Endodermal cell (in vitro differentiated cells): ENCODE measurements around the gene ADCY3. TPM values are rescaled to one million over a fixed set of nuclear protein-coding genes. Genes with fewer than 3 reads are reported as not detected.

Experiments
- DNase-seq: peaks from one replicate; pipeline ENCODE4 v3.0.0-alpha.2; 2017
- H3K27ac ChIP-seq: 2 replicates; pipeline ENCODE4 v1.5.1; 2013; ENCODE audit warnings: mild to moderate bottlenecking, low read depth, low read length, moderate library complexity
- H3K27me3 ChIP-seq: 2 replicates; pipeline ENCODE4 v1.6.1; 2013; ENCODE audit warnings: mild to moderate bottlenecking, low read length, moderate library complexity; ENCODE audit not compliant: insufficient read depth, control insufficient read depth, poor library complexity, severe bottlenecking
- H3K36me3 ChIP-seq: 2 replicates; pipeline ENCODE4 v1.7.0; 2013; ENCODE audit warnings: mild to moderate bottlenecking, low read length, moderate library complexity; ENCODE audit not compliant: control insufficient read depth, insufficient read depth
- H3K4me1 ChIP-seq: one replicate; pipeline ENCODE4 v1.7.0; 2013; ENCODE audit warnings: low read length; ENCODE audit not compliant: control insufficient read depth, insufficient read depth
- H3K4me3 ChIP-seq: 2 replicates; pipeline ENCODE4 v1.5.1; 2013; ENCODE audit warnings: mild to moderate bottlenecking, low read length, moderate library complexity
- H3K9ac ChIP-seq: 2 replicates; pipeline ENCODE4 v1.6.1; 2013; ENCODE audit warnings: mild to moderate bottlenecking, low read length, moderate library complexity; ENCODE audit not compliant: poor library complexity, severe bottlenecking; ENCODE audit errors: extremely low read depth
- H3K9me3 ChIP-seq: 2 replicates; pipeline ENCODE4 v1.6.1; 2013; ENCODE audit warnings: mild to moderate bottlenecking, low read length, moderate library complexity; ENCODE audit not compliant: control insufficient read depth
- H3K27ac Mint-ChIP-seq: 2 replicates; pipeline ENCODE4 v1.8.0; 2020; ENCODE audit warnings: mixed read lengths
- H3K27me3 Mint-ChIP-seq: 2 replicates; pipeline ENCODE4 v1.8.0; 2021; ENCODE audit warnings: mild to moderate bottlenecking, mixed read lengths; ENCODE audit not compliant: insufficient read depth
- H3K36me3 Mint-ChIP-seq: 2 replicates; pipeline ENCODE4 v1.8.0; 2020; ENCODE audit warnings: low read depth, mixed read lengths
- H3K4me1 Mint-ChIP-seq: 2 replicates; pipeline ENCODE4 v1.8.0; 2020; ENCODE audit warnings: mixed read lengths
- H3K4me3 Mint-ChIP-seq: 2 replicates; pipeline ENCODE4 v1.8.0; 2020; ENCODE audit warnings: mild to moderate bottlenecking, moderate library complexity, mixed read lengths
- H3K9me3 Mint-ChIP-seq: 2 replicates; pipeline ENCODE4 v1.8.0; 2020; ENCODE audit warnings: mild to moderate bottlenecking, mixed read lengths
- WGBS, 2 experiments: methylation state at CpG; one replicate each; pipeline versions ENCODE4 v1.1.5 to v1.1.7; 2013; ENCODE audit warnings: missing lambda C conversion rate in 2 of 2, mixed read lengths in 1 of 2; ENCODE audit not compliant: insufficient coverage in 1 of 2, insufficient read length in 1 of 2; 5-methylcytosine and 5-hydroxymethylcytosine counted together
- total RNA-seq, 2 donors: library from RNA; stranded (reverse); fragmentation: NEBNext Ultra II Directional in 1 of 2; extraction: Animal tissue kit (Norgen Biotek cat#: 25700) in 1 of 2; gene quantifications; 2 replicates in 1 of 2; 3 replicates in 1 of 2; pipeline ENCODE4 v1.2.1, GENCODE V29; 2021
- TF ChIP-seq, protein P1 (sequence below): fragments of 200-600 bp; sonication (generic); conservative IDR thresholded peaks from 2 replicates; pipeline ENCODE4 v1.5.0; 2021; ENCODE audit warnings: antibody characterized with exemption, mild to moderate bottlenecking

ADCY3 gene
- total RNA-seq, 2 donors from 2014 or later = 29.8 to 41.2 TPM

DNA sequence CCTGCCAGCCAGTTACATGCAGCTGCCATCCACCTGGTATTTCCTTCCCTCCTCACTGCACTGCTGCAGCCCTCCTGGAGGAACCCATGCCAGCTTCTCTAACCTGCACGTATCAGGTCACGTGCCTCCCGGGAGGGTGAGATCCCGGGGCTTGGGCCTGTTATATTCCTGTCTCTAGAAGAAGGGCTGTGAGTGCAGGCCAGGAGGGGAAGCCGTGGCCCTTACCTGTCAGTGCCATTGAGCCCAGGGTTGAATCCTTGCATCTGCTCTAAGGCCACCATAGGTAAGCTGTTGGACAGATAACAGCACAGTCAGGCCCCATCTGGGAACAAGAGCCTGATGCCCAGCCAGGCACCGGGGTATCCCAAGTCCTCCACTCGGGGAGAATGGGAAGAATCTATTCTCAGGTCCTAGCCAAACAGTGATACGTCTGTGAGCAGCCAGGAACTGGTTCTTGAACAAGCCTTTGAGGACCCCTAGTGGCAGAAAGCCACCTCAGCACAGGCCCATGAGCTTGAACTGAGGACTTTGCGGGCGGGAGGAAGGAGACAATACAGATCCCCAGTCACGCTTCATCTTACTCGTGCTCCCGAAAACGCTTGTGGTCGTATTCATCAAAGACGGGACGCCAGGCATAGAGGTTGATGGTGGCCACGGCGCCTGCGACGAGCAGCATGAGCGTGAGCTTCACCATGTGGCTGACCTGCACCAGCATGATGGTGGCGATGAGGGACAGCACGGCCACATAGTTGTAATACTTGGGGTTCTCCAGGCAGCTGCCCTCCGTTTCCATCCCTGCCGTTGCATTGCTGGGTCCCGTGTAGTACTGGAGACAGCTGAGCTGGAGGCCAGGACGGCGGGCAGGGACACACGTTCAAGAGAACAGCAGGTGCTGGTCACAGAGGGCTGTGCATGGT is 92.5 kb downstream of the ADCY3 start:
- H3K36me3 Mint-ChIP-seq = peaks cover 29% of the 10 kb centered on the region
- Histone ChIP-seq H3K36me3 (peaks cover 20% of the 10 kb centered on the region), H3K9ac (no peak overlapping the region), H3K4me1 (no peaks in the 10 kb centered on the region), H3K9me3 (no peaks in the 10 kb centered on the region), H3K27me3 (no peaks in the 10 kb centered on the region), H3K27ac (no peak overlapping the region), H3K4me3 (no peak overlapping the region)
- WGBS, 2 experiments = 56 to 61% methylated on average over 23 to 30 of the region's 30 CpGs
- TF ChIP-seq, protein P1, sequence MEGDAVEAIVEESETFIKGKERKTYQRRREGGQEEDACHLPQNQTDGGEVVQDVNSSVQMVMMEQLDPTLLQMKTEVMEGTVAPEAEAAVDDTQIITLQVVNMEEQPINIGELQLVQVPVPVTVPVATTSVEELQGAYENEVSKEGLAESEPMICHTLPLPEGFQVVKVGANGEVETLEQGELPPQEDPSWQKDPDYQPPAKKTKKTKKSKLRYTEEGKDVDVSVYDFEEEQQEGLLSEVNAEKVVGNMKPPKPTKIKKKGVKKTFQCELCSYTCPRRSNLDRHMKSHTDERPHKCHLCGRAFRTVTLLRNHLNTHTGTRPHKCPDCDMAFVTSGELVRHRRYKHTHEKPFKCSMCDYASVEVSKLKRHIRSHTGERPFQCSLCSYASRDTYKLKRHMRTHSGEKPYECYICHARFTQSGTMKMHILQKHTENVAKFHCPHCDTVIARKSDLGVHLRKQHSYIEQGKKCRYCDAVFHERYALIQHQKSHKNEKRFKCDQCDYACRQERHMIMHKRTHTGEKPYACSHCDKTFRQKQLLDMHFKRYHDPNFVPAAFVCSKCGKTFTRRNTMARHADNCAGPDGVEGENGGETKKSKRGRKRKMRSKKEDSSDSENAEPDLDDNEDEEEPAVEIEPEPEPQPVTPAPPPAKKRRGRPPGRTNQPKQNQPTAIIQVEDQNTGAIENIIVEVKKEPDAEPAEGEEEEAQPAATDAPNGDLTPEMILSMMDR = peak; percentile 96
- DNase-seq = peak; percentile 96
- H3K27me3 Mint-ChIP-seq = no peaks in the 10 kb centered on the region
- peak overlapping the region; percentile 70 for H3K27ac Mint-ChIP-seq
- H3K4me1 Mint-ChIP-seq = peaks cover 12% of the 10 kb centered on the region
- H3K4me3 Mint-ChIP-seq = no peak overlapping the region
- no peaks in the 10 kb centered on the region for H3K9me3 Mint-ChIP-seq

DNA sequence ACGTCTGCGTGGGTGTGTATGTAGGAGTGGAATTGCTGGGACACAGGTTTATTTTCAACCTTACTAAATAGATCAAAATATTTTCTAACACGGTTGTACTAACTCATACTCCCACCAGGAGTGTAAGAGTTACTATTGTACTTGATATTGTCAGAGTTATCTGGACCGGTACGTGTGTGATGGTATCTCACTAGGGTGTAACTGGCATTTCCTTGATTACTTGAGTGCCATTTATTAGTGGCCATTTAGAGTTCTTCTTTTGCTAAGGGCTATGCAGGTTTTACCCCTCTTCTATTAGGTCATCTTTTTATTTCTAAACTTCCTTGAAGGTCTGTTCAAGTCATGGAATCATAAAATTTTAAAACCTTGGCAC is 93.3 kb downstream of the ADCY3 start:
- no peak overlapping the region for H3K4me3 Mint-ChIP-seq
- no peak overlapping the region for H3K27ac Mint-ChIP-seq
- H3K36me3 ChIP-seq = peaks cover 26% of the 10 kb centered on the region
- no peaks in the 10 kb centered on the region for H3K27me3 ChIP-seq
- peaks cover 4% of the 10 kb centered on the region for H3K4me1 ChIP-seq
- peaks cover 16% of the 10 kb centered on the region for H3K4me1 Mint-ChIP-seq
- no peaks in the 10 kb centered on the region for H3K9me3 Mint-ChIP-seq
- no peaks in the 10 kb centered on the region for H3K27me3 Mint-ChIP-seq
- 100% methylated on average over 2 of the region's 5 CpGs for WGBS, 2 experiments
- H3K9ac ChIP-seq = no peak overlapping the region
- no peak overlapping the region for H3K4me3 ChIP-seq
- H3K9me3 ChIP-seq = no peaks in the 10 kb centered on the region
- H3K36me3 Mint-ChIP-seq = peaks cover 34% of the 10 kb centered on the region
- no peak overlapping the region for H3K27ac ChIP-seq
- DNase-seq = peak; percentile 16
- TF ChIP-seq, protein P1 = no peak

DNA sequence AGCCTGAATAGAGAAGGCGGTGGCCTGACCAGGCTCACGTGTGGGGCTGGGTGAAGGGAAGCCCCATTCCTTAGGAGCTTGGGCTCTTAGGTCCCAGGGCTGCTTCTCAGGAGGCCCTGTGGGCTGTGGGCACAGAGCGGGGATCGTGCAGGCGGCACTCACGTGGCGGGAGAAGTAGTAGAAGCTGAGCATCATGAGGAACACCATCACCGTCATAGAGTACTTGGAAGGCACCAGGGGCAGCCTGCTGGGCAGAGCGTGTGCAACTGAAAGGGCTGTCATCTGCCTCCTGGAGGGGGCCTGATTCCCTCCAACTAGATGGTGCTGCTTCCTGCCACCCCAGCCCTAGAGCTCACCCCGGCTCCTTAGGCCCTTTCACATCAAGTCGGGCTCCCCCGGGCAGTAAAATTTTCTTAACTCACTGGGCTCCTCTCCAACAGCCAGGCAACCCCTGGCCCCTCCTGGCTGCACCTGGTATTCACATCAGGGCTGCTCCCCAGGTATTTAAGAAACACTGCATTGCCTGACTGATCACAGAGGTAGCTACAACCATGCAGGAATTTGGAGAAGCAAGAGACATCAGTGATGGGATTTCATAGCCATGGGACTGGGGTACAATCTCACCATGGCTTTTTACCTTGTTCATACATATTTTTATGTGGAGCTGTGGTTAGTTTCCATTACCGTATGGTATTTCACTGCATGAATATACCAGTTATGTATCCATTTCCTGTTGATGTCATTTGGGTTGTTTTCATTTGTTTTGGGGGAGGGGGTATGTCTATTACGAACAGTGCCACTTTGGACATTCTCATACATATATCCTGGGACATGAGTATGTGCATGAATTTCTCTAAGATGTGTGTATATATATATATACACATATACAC is 93.9 kb downstream of the ADCY3 start:
- Mint-ChIP-seq H3K9me3 (no peaks in the 10 kb centered on the region), H3K27ac (no peak overlapping the region), H3K36me3 (peaks cover 37% of the 10 kb centered on the region), H3K4me3 (no peak overlapping the region), H3K4me1 (peaks cover 23% of the 10 kb centered on the region), H3K27me3 (no peaks in the 10 kb centered on the region)
- Histone ChIP-seq H3K9ac (no peak overlapping the region), H3K4me3 (no peak overlapping the region), H3K4me1 (peaks cover 6% of the 10 kb centered on the region), H3K27ac (no peak overlapping the region), H3K36me3 (peaks cover 33% of the 10 kb centered on the region), H3K9me3 (no peaks in the 10 kb centered on the region), H3K27me3 (no peaks in the 10 kb centered on the region)
- DNase-seq = peak; percentile 71
- 94 to 97% methylated on average over 5 to 13 of the region's 14 CpGs for WGBS, 2 experiments
- TF ChIP-seq, protein P1 = peak; percentile 33
